ENCODE data around the gene LMX1A. TPM values are rescaled to one million over a fixed set of nuclear protein-coding genes. Genes with fewer than 3 reads are reported as not detected.

Gene LMX1A
- polyA plus RNA-seq, 1 donor (not counting 4 experiments of a cell fraction or from before 2014, with no cell fraction given) = not detected

DNA sequence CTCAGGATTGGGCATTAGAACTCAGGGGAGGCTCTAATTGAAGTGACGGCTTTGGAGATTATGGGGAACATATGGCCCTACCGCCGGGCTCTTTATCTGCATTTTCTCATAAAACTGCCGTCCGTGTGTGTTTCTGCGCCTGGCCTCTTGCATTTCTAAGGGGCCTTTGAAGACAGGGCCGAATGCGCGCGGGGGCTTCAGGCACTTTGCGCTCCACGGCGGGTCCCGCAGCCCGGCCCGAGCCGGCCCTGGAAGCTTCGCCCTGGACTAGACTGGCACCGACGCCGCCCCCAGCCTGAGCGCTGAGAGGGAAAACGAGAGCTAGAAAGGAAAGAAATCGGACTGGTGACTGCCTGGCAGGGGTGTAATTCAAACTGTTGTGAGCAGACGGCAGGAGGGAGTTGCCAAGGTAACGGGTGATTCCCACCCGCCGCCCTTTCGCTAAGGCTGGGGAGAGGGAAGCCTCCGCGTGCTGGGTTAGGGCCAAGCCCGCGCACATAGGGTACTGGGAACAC lies 120.7 kb downstream of the LMX1A start:
- peak overlapping the region; percentile 56 for H3K4me2 ChIP-seq (ENCODE audit: control insufficient read depth, extremely low read depth, insufficient read depth, low read depth, low read length)
- dilution Hi-C loops (cut with MboI; ENCODE audit: extremely low pct_ligation_motif_present, low sequenced_read_pairs) = no loop called here
- H3K4me3 ChIP-seq (ENCODE audit: control insufficient read depth in 2 of 3, extremely low read depth in 1 of 3, insufficient read depth in 2 of 3, low read depth in 1 of 3, low read length in 3 of 3) = no peak overlapping the region
- H3K9ac ChIP-seq (ENCODE audit: control insufficient read depth, extremely low read depth, insufficient read depth, low read length) = no peak overlapping the region
- H3K27ac ChIP-seq (ENCODE audit: control insufficient read depth, insufficient read depth, low read length) = no peak overlapping the region
- FAIRE-seq (no peak), DNase-seq (ENCODE audit: low read depth, low spot score) (no peak)
- H3K36me3 ChIP-seq (ENCODE audit: control insufficient read depth in 2 of 2, extremely low read depth in 1 of 2, insufficient read depth in 2 of 2, low read length in 2 of 2) = no peaks in the 10 kb centered on the region
- no peak overlapping the region for H2AFZ ChIP-seq (ENCODE audit: control insufficient read depth, low read length)
- no peaks in the 10 kb centered on the region for H3K4me1 ChIP-seq (ENCODE audit: control insufficient read depth, extremely low read depth, insufficient read depth, low read length)
- TF ChIP-seq, protein P1, sequence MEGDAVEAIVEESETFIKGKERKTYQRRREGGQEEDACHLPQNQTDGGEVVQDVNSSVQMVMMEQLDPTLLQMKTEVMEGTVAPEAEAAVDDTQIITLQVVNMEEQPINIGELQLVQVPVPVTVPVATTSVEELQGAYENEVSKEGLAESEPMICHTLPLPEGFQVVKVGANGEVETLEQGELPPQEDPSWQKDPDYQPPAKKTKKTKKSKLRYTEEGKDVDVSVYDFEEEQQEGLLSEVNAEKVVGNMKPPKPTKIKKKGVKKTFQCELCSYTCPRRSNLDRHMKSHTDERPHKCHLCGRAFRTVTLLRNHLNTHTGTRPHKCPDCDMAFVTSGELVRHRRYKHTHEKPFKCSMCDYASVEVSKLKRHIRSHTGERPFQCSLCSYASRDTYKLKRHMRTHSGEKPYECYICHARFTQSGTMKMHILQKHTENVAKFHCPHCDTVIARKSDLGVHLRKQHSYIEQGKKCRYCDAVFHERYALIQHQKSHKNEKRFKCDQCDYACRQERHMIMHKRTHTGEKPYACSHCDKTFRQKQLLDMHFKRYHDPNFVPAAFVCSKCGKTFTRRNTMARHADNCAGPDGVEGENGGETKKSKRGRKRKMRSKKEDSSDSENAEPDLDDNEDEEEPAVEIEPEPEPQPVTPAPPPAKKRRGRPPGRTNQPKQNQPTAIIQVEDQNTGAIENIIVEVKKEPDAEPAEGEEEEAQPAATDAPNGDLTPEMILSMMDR (optimal IDR thresholded peaks at IDR 0.05 in 1 of 3, IDR thresholded peaks at IDR 0.05 in 1 of 3, conservative IDR thresholded peaks at IDR 0.05 in 1 of 3; ENCODE audit: extremely low read depth in 1 of 3, insufficient read depth in 2 of 3, low read length in 3 of 3) = no peak
- peak; percentile 84 for TF ChIP-seq EZH2 (IDR thresholded peaks at IDR 0.05; ENCODE audit: low read length)
- H3K79me2 ChIP-seq (ENCODE audit: control insufficient read depth, insufficient read depth, low read length) = no peaks in the 10 kb centered on the region
- H3K9me1 ChIP-seq (ENCODE audit: control insufficient read depth, extremely low read depth, insufficient read depth, low read length) = no peaks in the 10 kb centered on the region
- no peaks in the 10 kb centered on the region for H4K20me1 ChIP-seq (ENCODE audit: control insufficient read depth, extremely low read depth, insufficient read depth, low read length)
- H3K27me3 ChIP-seq (ENCODE audit: control insufficient read depth, extremely low read depth, insufficient read depth, low read length) = peaks cover 48% of the 10 kb centered on the region
- H3K9me3 ChIP-seq (ENCODE audit: control insufficient read depth, low read depth, low read length) = no peaks in the 10 kb centered on the region

DNA sequence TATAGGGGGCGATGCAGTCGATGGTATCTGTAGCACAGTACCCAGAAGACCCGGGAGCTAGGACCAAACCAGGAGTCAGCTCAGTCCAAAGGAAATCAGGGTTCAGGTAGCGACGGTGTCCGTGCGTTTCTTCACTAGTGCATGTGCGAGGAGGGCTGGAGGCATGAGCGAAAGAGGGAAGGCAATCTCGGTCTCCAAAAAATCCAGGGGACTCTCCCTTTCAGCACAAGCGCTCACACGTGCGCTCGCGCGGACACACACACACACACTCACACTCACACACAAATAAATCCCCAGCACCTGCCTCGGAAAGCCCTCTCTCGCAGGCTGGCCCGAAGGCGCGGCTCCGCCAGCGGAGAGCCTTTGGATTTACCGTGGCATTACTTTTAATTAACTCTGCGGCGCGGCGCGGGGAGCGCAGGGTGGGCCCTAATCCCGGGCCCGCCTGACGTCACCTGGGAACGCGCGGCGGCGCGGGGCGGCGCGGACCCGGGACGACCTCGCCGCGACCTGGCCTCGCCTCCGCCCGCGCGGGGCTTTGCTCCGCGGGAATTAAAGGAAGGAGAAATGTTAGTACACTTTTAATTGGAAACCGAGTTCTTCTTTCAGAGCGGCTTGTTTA lies 121.2 kb downstream of the LMX1A start:
- dilution Hi-C loops (cut with MboI; ENCODE audit: extremely low pct_ligation_motif_present, low sequenced_read_pairs) = no loop called here
- H2AFZ ChIP-seq (ENCODE audit: control insufficient read depth, low read length) = no peak overlapping the region
- H3K4me1 ChIP-seq (ENCODE audit: control insufficient read depth, extremely low read depth, insufficient read depth, low read length) = no peaks in the 10 kb centered on the region
- H3K27ac ChIP-seq (ENCODE audit: control insufficient read depth, insufficient read depth, low read length) = no peak overlapping the region
- no peaks in the 10 kb centered on the region for H3K9me3 ChIP-seq (ENCODE audit: control insufficient read depth, low read depth, low read length)
- no peaks in the 10 kb centered on the region for H4K20me1 ChIP-seq (ENCODE audit: control insufficient read depth, extremely low read depth, insufficient read depth, low read length)
- peak overlapping the region; percentile 56 for H3K4me2 ChIP-seq (ENCODE audit: control insufficient read depth, extremely low read depth, insufficient read depth, low read depth, low read length)
- H3K9me1 ChIP-seq (ENCODE audit: control insufficient read depth, extremely low read depth, insufficient read depth, low read length) = no peaks in the 10 kb centered on the region
- no peak for DNase-seq (ENCODE audit: low read depth, low spot score)
- TF ChIP-seq, protein P1 (optimal IDR thresholded peaks at IDR 0.05 in 1 of 3, IDR thresholded peaks at IDR 0.05 in 1 of 3, conservative IDR thresholded peaks at IDR 0.05 in 1 of 3; ENCODE audit: extremely low read depth in 1 of 3, insufficient read depth in 2 of 3, low read length in 3 of 3) = no peak
- TF ChIP-seq EZH2 (IDR thresholded peaks at IDR 0.05; ENCODE audit: low read length) = peak; percentile 76
- no peak for FAIRE-seq
- H3K9ac ChIP-seq (ENCODE audit: control insufficient read depth, extremely low read depth, insufficient read depth, low read length) = no peak overlapping the region
- H3K79me2 ChIP-seq (ENCODE audit: control insufficient read depth, insufficient read depth, low read length) = no peaks in the 10 kb centered on the region
- peaks cover 48% of the 10 kb centered on the region for H3K27me3 ChIP-seq (ENCODE audit: control insufficient read depth, extremely low read depth, insufficient read depth, low read length)
- no peak overlapping the region for H3K4me3 ChIP-seq (ENCODE audit: control insufficient read depth in 2 of 3, extremely low read depth in 1 of 3, insufficient read depth in 2 of 3, low read depth in 1 of 3, low read length in 3 of 3)
- no peaks in the 10 kb centered on the region for H3K36me3 ChIP-seq (ENCODE audit: control insufficient read depth in 2 of 2, extremely low read depth in 1 of 2, insufficient read depth in 2 of 2, low read length in 2 of 2)

Data from keratinocyte (primary cell).